Measurements from ENCODE around the gene UGT1A9.

The UGT1A9 gene

GRCh38 chr2:233819884-233820773 is 148.4 kb downstream of the UGT1A9 start:
- DNase-seq: no peak

- DNase-seq: no peak
Measured at GRCh38 chr2:233820774-233821105, 149.0 kb downstream of the UGT1A9 start.

- DNase-seq: no peak
Measured at GRCh38 chr2:233821196-233821595, 149.5 kb downstream of the UGT1A9 start.

DNA sequence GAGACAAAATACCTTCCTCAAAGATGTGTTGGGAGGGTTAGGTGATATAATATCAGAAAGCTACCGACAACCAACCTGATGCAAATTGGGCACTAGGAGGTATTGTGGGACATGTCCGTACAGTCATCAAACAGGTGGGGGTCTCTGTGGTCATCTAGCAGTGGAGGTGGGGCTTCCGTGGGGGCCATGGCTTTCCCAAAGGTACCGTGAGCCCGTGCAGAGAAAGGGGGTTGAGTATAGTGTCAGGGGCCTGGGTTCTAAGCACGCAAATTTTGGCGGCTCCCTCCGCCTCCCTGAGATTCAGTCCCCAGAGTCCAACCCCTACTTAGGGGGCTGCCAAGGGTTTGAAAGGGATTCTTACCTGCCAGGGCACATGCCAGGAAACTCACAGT is 150.0 kb downstream of the UGT1A9 start:
- DNase-seq: no peak

GRCh38 chr2:233822101-233822771 is 150.5 kb downstream of the UGT1A9 start:
- no peak for DNase-seq
